NCI-H2081 treated with DMSO at 0.1 percent for 48 hours (cell line): ENCODE data around the gene JAK1.
A peak's percentile ranks its signal among the peaks of the same experiment; 100 is the strongest.
"Not testable (repeated sequence)": the region's sequence is repeated elsewhere in the genome, so short reads cannot be mapped to it uniquely, and the experiment has no call there.

ENCODE experiments used
- DNase-seq: peaks from one replicate; lab custom pipeline; 2025; lab: John Stamatoyannopoulos, UW

Gene JAK1

GRCh38 chr1:64966158-64966971 lies at the start of gene JAK1:
JAK1 (minus strand) TSS chr1:64966549; CDS start chr1:64886264, 80,285 bp downstream.
- DNase-seq = peak; percentile 32

GRCh38 chr1:65014321-65014720 lies 48.0 kb upstream of the JAK1 start:
- DNase-seq = no peak

GRCh38 chr1:65011983-65012382 lies 45.6 kb upstream of the JAK1 start:
- no peak for DNase-seq

GRCh38 chr1:65009724-65010420 lies 43.5 kb upstream of the JAK1 start:
- DNase-seq = no peak

- no peak for DNase-seq
These were observed 42.8 kb upstream of the JAK1 start for GRCh38 chr1:65009176-65009575.

GRCh38 chr1:65006806-65007205 lies 40.5 kb upstream of the JAK1 start:
- no peak for DNase-seq

GRCh38 chr1:65003316-65003664 lies 36.9 kb upstream of the JAK1 start:
- DNase-seq = no peak

GRCh38 chr1:65002508-65003315 lies 36.4 kb upstream of the JAK1 start:
- no peak for DNase-seq

GRCh38 chr1:65002156-65002507 lies 35.8 kb upstream of the JAK1 start:
- no peak for DNase-seq

GRCh38 chr1:65001231-65001792 lies 35.0 kb upstream of the JAK1 start:
- no peak for DNase-seq

GRCh38 chr1:64998425-64998948 lies 32.1 kb upstream of the JAK1 start:
- DNase-seq = not testable (repeated sequence)

GRCh38 chr1:64996541-64997257 lies 30.4 kb upstream of the JAK1 start:
- DNase-seq = no peak

- no peak for DNase-seq
These were observed 29.0 kb upstream of the JAK1 start for GRCh38 chr1:64995316-64995715.

GRCh38 chr1:64986903-64987871 lies 20.8 kb upstream of the JAK1 start:
- DNase-seq = no peak

- DNase-seq = no peak
These were observed 18.4 kb upstream of the JAK1 start for GRCh38 chr1:64984737-64985136.

- no peak for DNase-seq
These were observed 17.8 kb upstream of the JAK1 start for GRCh38 chr1:64984106-64984505.

- DNase-seq = no peak
These were observed 16.8 kb upstream of the JAK1 start for GRCh38 chr1:64983110-64983509.

- DNase-seq = no peak
These were observed 15.5 kb upstream of the JAK1 start for GRCh38 chr1:64981601-64982533.
